GM10248 (cell line): Measurements from ENCODE around the gene NFIX.

Source experiments
- CTCF ChIA-PET: fragments of 300-600 bp; sonication (Branson Sonifier 250); formaldehyde crosslinking; extraction: SDS; loops from one replicate; lab custom pipeline; 2021; ENCODE audit warnings: antibody characterized with exemption; lab: Yijun Ruan, JAX
- POLR2A ChIA-PET: fragments of 350-650 bp; sonication (Branson Sonifier 250); formaldehyde crosslinking; extraction: SDS; loops from one replicate; lab custom pipeline; 2020; ENCODE audit warnings: antibody characterized with exemption; lab: Yijun Ruan, JAX
- DNase-seq: peaks from one replicate; pipeline ENCODE4 v3.0.0; 2012; ENCODE audit errors: extremely low spot score
- TF ChIP-seq, protein P1 (sequence below): IDR thresholded peaks from 2 replicates; pipeline ENCODE4 v1.5.1; 2012; ENCODE audit warnings: mild to moderate bottlenecking, low read depth; ENCODE audit errors: extremely low read depth, missing control alignments, control extremely low read depth

Gene NFIX

DNA sequence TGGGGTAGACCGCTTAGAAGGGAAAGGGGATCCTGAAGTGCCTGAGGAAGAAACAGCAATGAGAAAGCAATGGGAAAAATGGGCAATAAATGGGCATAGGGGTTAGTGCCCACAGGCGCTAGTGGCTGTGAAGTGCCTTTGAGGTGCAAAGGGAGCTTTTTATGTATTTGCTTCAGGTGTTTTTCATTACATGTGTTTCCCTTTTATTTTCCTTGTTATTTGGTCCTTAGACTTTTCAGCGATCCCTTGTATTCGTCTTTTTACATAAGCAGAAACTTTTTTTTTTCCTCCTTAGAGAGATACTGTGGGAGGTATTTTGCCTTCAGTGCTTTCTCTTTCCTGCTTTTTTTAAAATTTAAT, 19.6 kb downstream of the NFIX start:
- no peak for DNase-seq
- TF ChIP-seq, protein P1, sequence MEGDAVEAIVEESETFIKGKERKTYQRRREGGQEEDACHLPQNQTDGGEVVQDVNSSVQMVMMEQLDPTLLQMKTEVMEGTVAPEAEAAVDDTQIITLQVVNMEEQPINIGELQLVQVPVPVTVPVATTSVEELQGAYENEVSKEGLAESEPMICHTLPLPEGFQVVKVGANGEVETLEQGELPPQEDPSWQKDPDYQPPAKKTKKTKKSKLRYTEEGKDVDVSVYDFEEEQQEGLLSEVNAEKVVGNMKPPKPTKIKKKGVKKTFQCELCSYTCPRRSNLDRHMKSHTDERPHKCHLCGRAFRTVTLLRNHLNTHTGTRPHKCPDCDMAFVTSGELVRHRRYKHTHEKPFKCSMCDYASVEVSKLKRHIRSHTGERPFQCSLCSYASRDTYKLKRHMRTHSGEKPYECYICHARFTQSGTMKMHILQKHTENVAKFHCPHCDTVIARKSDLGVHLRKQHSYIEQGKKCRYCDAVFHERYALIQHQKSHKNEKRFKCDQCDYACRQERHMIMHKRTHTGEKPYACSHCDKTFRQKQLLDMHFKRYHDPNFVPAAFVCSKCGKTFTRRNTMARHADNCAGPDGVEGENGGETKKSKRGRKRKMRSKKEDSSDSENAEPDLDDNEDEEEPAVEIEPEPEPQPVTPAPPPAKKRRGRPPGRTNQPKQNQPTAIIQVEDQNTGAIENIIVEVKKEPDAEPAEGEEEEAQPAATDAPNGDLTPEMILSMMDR: no peak
- ChIA-PET CTCF (interaction anchor here (0.8 to 2.6 kb wide), 5 partner anchors 37 to 102 kb away, joined by 3 to 15 read pairs (median 7); no protein-coding TSS in a partner anchor), POLR2A (interaction anchor here (0.7 kb wide), 1 partner anchor 88 kb away, joined by 3 read pairs; no protein-coding TSS in a partner anchor)

DNA sequence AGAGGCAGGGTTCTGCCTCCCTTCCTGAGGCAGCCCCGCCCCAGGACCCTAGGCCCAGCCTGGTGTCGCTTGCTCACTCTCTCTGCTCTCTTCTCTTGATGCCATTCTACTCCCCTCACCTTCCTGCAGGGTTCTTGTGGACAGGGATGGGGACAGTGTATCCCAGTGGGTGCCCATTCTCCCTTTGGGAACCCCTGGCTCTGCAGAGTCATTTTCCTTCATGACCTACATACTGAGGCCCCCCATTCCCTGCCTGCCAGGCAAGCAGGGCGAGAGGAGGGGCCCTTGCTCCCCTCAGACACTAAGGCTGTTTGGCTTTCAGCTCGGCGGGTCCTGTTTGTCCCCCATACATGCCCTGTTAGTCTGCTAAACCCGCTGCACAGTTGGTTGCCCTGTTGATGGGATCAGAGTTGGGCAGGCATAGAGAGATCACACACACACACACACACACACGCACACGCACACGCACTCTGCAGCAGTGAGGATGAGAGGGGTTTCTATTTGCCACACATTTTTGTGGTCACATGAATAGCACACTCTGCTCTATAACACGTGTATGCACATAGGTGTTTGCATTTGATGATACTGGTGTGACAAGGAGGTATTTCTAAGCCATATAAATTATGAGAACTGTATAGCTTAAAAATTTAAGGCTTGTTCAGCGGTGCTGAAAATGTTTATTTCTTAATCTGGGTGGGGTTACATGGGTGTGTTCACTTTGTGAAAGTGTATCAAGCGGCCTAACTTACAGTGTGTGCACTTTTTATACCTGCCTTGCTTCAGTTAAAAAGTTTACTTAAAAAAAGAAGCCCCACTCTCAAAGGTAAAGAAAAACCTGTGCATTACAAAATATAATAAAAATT, 20.3 kb downstream of the NFIX start:
- TF ChIP-seq, protein P1: no peak
- ChIA-PET POLR2A (no interaction called here), CTCF (interaction anchor here (0.8 to 2.6 kb wide), 5 partner anchors 18 to 102 kb away, joined by 3 to 15 read pairs (median 4); no protein-coding TSS in a partner anchor)
- no peak for DNase-seq

DNA sequence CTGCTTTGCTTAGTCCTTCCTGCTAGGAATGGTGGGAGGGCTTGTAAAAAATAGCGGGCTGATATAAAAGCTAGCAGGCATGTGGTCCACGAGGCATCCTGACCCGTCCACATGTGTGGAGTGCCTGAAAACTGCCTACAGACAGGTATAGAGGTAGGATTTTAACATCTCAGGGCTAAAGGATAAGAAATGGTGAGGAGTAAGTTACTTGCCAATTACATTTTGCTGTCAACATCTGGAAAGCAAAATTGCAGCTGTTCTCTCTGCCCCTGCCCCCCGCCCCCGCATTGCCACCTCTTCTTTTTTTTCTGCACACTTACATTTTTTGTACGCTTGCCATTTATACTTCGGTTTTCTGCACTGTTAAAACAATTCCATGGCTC, 21.0 kb downstream of the NFIX start:
- CTCF ChIA-PET: interaction anchor here (1.3 to 2.2 kb wide), 2 partner anchors 18 to 45 kb away, joined by 4 to 7 read pairs; no protein-coding TSS in a partner anchor
- POLR2A ChIA-PET: no interaction called here
- TF ChIP-seq, protein P1: no peak
- DNase-seq: no peak

DNA sequence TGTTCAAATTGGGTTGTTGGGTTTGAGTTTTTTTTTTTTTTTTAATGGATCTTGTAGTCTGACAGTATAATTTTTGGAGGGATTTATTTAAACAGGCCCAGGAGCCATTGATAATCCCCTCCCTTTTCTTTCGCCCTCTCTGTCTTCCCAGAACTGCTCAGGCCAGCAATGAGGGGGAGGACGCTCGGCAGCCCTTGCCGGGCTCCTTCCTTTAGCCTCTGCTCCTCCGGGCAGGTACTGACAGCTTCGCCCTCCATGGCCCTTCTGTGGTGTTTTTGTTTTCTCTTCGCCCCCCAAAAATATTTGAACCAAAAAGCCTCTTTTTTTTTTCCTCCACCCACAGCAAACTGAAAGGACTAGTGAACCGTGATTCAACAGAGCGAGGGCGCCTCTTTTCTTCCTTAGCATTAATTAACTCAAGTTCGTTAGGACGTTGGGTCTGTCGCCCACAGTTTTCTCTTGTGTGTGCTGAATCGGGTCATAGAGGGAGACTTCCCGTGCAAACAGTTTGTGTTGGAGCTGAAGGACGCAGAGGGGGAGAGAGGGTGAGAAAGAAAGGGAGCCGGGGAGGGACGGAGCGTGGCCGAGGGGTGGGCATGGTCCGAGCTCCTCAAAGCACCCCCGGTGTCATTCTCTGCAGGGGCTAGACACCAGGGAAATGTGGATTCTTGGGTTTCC, 21.5 kb downstream of the NFIX start:
- no peak for DNase-seq
- POLR2A ChIA-PET: no interaction called here
- CTCF ChIA-PET: interaction anchor here (1.2 to 2.2 kb wide), 3 partner anchors 17 to 44 kb away, joined by 3 to 7 read pairs (median 4); no protein-coding TSS in a partner anchor
- TF ChIP-seq, protein P1: no peak

DNA sequence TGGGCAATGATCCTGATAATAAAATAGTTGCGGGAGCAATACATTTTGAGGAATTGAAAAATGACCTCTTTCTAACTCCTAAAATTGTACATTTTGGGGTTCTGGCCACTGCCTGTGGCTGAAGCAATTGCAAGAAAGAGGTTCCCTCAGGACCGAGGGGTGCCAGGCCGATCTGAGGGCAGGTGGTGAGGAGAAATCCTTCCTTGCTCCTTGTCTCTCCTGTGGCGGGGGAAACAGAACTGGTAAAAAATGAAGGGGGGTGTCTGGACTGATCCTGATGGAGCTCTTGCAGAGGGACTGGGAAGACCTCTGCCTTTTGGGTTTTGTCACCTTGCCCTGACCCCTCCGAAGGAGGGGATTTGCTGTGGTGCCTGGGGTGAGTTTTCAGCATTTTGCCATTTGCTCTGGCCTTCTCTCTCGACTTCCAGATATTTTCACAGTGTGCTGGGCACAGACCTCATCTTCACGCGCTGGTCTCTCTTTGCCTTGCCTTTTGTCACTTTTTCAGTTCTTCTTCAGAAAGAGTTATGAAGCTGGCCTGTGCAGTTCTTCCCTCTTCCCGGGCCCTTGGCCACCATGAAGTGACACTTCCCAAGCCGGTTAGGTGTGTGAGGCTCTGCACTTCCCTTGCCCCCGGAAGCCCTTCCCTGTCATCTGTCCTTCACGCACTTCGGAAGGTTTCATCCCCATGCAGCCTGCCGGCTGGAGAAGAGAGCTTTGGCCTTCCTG, 22.2 kb downstream of the NFIX start:
- ChIA-PET CTCF (interaction anchor here (0.8 to 1.2 kb wide), 6 partner anchors 16 to 77 kb away, joined by 3 to 6 read pairs (median 3); no protein-coding TSS in a partner anchor), POLR2A (no interaction called here)
- TF ChIP-seq, protein P1: no peak
- no peak for DNase-seq
